Retinal pigment epithelial cell (primary cell): ENCODE data around the gene IFNAR1.

Source experiments
- DNase-seq: peaks from one replicate; pipeline ENCODE4 v3.0.0-alpha.2; 2010; ENCODE audit warnings: low read depth
- H3K4me3 ChIP-seq: 2 replicates; pipeline ENCODE4 v1.5.1; 2011; ENCODE audit warnings: mild to moderate bottlenecking, low read length, control low read depth, moderate library complexity
- TF ChIP-seq, protein P1 (sequence below): conservative IDR thresholded peaks from 2 replicates; pipeline ENCODE4 v1.5.1; 2011; ENCODE audit warnings: low read depth, low read length, control low read depth, inconsistent platforms

Gene IFNAR1

DNA sequence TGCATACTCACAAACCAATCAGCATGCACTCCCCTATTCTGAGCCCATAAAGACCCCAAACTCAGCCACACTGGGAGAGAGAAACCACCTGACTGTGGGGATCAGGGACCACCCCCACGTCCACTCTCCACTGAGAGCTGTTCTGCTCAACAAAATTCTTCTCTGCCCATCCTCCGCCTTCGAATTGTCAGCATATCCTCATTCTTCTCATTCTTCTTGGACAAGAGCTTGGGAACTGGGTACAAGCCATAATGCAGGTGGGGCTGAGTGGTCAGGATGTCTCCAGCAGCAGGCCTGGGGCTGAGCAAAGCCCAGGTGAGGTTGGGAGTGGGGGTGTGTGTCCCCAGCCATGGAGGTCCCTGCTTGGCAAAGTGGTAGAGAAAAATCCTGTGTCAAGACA, 43.8 kb downstream of the IFNAR1 start:
- H3K4me3 ChIP-seq: no peak overlapping the region
- no peak for DNase-seq
- TF ChIP-seq, protein P1, sequence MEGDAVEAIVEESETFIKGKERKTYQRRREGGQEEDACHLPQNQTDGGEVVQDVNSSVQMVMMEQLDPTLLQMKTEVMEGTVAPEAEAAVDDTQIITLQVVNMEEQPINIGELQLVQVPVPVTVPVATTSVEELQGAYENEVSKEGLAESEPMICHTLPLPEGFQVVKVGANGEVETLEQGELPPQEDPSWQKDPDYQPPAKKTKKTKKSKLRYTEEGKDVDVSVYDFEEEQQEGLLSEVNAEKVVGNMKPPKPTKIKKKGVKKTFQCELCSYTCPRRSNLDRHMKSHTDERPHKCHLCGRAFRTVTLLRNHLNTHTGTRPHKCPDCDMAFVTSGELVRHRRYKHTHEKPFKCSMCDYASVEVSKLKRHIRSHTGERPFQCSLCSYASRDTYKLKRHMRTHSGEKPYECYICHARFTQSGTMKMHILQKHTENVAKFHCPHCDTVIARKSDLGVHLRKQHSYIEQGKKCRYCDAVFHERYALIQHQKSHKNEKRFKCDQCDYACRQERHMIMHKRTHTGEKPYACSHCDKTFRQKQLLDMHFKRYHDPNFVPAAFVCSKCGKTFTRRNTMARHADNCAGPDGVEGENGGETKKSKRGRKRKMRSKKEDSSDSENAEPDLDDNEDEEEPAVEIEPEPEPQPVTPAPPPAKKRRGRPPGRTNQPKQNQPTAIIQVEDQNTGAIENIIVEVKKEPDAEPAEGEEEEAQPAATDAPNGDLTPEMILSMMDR: no peak

- H3K4me3 ChIP-seq: no peak overlapping the region
- DNase-seq: no peak
- TF ChIP-seq, protein P1: no peak
Measured at GRCh38 chr21:33369586-33369985, 44.8 kb downstream of the IFNAR1 start.

GRCh38 chr21:33370305-33370704, 45.5 kb downstream of the IFNAR1 start:
- TF ChIP-seq, protein P1: no peak
- DNase-seq: no peak
- H3K4me3 ChIP-seq: no peak overlapping the region

DNA sequence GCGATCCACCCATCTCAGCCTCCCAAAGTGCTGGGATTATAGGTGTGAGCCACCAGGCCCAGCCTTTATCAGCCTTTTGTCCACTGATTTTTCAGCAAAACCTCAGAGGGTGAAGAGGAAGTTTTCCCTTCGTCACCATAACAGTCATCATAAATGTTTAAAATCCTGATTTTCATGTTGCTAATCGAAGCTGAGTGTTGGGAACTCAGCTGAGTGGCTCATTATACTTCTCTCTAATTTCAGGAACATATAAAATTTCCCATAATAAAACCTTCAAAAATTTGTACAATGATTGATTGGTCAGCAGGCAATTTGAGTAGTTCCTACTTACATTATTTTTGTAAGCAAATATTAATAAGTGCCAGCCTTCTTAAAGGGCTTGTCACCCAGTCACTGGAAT, 46.6 kb downstream of the IFNAR1 start:
- DNase-seq: no peak
- TF ChIP-seq, protein P1: no peak
- H3K4me3 ChIP-seq: no peak overlapping the region

- DNase-seq: no peak
- TF ChIP-seq, protein P1: no peak
- H3K4me3 ChIP-seq: no peak overlapping the region
Measured at GRCh38 chr21:33372582-33372981, 47.8 kb downstream of the IFNAR1 start.

GRCh38 chr21:33373451-33373850, 48.7 kb downstream of the IFNAR1 start:
- TF ChIP-seq, protein P1: no peak
- DNase-seq: no peak
- no peak overlapping the region for H3K4me3 ChIP-seq

DNA sequence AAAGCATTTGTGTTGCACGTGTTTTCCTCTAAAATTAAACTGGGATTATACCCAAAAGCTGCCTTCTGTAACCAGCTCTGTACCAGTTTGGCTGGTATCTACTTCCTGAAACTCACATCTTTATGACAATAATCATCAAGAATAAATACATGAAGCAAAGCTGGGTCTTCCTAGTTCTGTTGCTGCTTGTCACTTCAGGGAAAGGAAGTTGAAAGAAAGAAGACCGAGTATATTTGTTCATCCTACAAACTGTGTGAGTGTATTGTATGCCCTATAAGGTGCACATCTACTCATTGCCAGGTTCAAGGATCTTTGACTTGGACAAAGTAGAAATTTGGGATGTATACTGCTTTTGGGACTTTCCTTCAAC, 49.3 kb downstream of the IFNAR1 start:
- TF ChIP-seq, protein P1: no peak
- no peak overlapping the region for H3K4me3 ChIP-seq
- DNase-seq: no peak
